ENCODE measurements around the gene ZNF385D.

Gene ZNF385D

DNA sequence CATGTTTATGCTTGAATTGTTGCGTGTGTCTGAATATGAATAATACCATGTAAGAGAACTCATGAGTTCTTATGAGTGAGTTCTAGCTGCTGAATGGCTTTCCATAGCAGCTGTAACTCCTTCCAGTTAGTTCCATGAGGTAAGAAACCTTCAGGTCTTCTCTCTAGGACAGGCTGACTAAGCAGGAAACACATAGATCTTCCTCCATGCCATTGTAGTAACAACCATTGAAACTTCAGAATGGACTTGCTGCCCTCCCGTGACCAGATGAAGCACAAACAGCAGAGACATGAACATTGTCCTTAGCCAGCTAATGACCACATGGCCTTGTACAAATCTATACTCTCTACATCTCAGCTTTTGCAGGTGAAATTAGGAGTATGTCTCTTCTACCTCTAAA is 200.0 kb downstream of the ZNF385D start:
- TF ChIP-seq ZNF70 (CRISPR knock-in tag; IDR thresholded peaks at IDR 0.05): no peak
- TF ChIP-seq, protein P1, sequence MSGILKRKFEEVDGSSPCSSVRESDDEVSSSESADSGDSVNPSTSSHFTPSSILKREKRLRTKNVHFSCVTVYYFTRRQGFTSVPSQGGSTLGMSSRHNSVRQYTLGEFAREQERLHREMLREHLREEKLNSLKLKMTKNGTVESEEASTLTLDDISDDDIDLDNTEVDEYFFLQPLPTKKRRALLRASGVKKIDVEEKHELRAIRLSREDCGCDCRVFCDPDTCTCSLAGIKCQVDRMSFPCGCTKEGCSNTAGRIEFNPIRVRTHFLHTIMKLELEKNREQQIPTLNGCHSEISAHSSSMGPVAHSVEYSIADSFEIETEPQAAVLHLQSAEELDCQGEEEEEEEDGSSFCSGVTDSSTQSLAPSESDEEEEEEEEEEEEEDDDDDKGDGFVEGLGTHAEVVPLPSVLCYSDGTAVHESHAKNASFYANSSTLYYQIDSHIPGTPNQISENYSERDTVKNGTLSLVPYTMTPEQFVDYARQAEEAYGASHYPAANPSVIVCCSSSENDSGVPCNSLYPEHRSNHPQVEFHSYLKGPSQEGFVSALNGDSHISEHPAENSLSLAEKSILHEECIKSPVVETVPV (CRISPR knock-in tag; IDR thresholded peaks at IDR 0.05): no peak
- no peak for TF ChIP-seq TOX (CRISPR knock-in tag; IDR thresholded peaks at IDR 0.05; ENCODE audit: borderline replicate concordance)
- TF ChIP-seq ZC3H10 (CRISPR knock-in tag; IDR thresholded peaks at IDR 0.05): no peak
- TF ChIP-seq ZFP3 (CRISPR knock-in tag; IDR thresholded peaks at IDR 0.05): no peak
- TF ChIP-seq, protein P2, sequence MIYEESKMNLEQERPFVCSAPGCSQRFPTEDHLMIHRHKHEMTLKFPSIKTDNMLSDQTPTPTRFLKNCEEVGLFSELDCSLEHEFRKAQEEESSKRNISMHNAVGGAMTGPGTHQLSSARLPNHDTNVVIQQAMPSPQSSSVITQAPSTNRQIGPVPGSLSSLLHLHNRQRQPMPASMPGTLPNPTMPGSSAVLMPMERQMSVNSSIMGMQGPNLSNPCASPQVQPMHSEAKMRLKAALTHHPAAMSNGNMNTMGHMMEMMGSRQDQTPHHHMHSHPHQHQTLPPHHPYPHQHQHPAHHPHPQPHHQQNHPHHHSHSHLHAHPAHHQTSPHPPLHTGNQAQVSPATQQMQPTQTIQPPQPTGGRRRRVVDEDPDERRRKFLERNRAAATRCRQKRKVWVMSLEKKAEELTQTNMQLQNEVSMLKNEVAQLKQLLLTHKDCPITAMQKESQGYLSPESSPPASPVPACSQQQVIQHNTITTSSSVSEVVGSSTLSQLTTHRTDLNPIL (CRISPR knock-in tag; IDR thresholded peaks at IDR 0.05; ENCODE audit: low read depth): no peak
- no peak for TF ChIP-seq ZNF565 (CRISPR knock-in tag; conservative IDR thresholded peaks at IDR 0.05; ENCODE audit: low read depth)
- no peak for TF ChIP-seq OSR1 (CRISPR knock-in tag; IDR thresholded peaks at IDR 0.05)
- TF ChIP-seq, protein P3, sequence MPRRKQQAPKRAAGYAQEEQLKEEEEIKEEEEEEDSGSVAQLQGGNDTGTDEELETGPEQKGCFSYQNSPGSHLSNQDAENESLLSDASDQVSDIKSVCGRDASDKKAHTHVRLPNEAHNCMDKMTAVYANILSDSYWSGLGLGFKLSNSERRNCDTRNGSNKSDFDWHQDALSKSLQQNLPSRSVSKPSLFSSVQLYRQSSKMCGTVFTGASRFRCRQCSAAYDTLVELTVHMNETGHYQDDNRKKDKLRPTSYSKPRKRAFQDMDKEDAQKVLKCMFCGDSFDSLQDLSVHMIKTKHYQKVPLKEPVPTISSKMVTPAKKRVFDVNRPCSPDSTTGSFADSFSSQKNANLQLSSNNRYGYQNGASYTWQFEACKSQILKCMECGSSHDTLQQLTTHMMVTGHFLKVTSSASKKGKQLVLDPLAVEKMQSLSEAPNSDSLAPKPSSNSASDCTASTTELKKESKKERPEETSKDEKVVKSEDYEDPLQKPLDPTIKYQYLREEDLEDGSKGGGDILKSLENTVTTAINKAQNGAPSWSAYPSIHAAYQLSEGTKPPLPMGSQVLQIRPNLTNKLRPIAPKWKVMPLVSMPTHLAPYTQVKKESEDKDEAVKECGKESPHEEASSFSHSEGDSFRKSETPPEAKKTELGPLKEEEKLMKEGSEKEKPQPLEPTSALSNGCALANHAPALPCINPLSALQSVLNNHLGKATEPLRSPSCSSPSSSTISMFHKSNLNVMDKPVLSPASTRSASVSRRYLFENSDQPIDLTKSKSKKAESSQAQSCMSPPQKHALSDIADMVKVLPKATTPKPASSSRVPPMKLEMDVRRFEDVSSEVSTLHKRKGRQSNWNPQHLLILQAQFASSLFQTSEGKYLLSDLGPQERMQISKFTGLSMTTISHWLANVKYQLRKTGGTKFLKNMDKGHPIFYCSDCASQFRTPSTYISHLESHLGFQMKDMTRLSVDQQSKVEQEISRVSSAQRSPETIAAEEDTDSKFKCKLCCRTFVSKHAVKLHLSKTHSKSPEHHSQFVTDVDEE (CRISPR knock-in tag; IDR thresholded peaks at IDR 0.05): no peak
- no peak for TF ChIP-seq ZFP30 (CRISPR knock-in tag; IDR thresholded peaks at IDR 0.05)
- TF ChIP-seq, protein P4, sequence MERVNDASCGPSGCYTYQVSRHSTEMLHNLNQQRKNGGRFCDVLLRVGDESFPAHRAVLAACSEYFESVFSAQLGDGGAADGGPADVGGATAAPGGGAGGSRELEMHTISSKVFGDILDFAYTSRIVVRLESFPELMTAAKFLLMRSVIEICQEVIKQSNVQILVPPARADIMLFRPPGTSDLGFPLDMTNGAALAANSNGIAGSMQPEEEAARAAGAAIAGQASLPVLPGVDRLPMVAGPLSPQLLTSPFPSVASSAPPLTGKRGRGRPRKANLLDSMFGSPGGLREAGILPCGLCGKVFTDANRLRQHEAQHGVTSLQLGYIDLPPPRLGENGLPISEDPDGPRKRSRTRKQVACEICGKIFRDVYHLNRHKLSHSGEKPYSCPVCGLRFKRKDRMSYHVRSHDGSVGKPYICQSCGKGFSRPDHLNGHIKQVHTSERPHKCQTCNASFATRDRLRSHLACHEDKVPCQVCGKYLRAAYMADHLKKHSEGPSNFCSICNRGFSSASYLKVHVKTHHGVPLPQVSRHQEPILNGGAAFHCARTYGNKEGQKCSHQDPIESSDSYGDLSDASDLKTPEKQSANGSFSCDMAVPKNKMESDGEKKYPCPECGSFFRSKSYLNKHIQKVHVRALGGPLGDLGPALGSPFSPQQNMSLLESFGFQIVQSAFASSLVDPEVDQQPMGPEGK (CRISPR knock-in tag; IDR thresholded peaks at IDR 0.05; ENCODE audit: borderline replicate concordance): no peak
- no peak for TF ChIP-seq RARB (CRISPR knock-in tag; IDR thresholded peaks at IDR 0.05)
- TF ChIP-seq ESRRG (CRISPR knock-in tag; IDR thresholded peaks at IDR 0.05): no peak
- TF ChIP-seq SNAI2 (CRISPR knock-in tag; IDR thresholded peaks at IDR 0.05): no peak
- TF ChIP-seq, protein P5, sequence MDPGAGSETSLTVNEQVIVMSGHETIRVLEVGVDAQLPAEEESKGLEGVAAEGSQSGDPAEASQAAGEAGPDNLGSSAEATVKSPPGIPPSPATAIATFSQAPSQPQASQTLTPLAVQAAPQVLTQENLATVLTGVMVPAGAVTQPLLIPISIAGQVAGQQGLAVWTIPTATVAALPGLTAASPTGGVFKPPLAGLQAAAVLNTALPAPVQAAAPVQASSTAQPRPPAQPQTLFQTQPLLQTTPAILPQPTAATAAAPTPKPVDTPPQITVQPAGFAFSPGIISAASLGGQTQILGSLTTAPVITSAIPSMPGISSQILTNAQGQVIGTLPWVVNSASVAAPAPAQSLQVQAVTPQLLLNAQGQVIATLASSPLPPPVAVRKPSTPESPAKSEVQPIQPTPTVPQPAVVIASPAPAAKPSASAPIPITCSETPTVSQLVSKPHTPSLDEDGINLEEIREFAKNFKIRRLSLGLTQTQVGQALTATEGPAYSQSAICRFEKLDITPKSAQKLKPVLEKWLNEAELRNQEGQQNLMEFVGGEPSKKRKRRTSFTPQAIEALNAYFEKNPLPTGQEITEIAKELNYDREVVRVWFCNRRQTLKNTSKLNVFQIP (CRISPR knock-in tag; IDR thresholded peaks at IDR 0.05; ENCODE audit: borderline replicate concordance, low read depth): no peak
- no peak for ATAC-seq

DNA sequence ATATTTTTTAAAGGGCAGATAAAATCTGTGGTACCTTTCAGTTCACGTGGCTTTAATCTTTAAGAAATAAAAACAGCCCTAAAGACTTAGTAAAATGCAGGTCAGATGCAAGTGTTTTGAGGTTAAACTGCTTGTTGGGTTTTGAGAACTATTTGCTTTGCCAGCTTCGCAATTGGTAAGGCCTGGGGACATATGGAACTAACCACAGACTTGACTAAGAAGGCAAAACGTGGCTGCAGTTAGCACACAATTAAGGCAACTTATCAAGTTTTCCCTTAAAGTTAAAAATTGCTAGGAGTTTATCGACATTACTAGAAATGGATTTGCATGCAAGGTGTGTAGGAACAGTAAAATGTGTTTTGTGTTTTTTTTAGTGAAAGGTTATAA is 206.9 kb downstream of the ZNF385D start:
- ATAC-seq: no peak
- TF ChIP-seq GLIS3 (CRISPR knock-in tag; IDR thresholded peaks at IDR 0.05): no peak
- no peak for TF ChIP-seq BACH2 (CRISPR knock-in tag; IDR thresholded peaks at IDR 0.05; ENCODE audit: borderline replicate concordance)
- TF ChIP-seq ZNF8 (CRISPR knock-in tag; IDR thresholded peaks at IDR 0.05): no peak
- no peak for TF ChIP-seq ZNF565 (CRISPR knock-in tag; conservative IDR thresholded peaks at IDR 0.05; ENCODE audit: low read depth)
- TF ChIP-seq RARB (CRISPR knock-in tag; IDR thresholded peaks at IDR 0.05): no peak

DNA sequence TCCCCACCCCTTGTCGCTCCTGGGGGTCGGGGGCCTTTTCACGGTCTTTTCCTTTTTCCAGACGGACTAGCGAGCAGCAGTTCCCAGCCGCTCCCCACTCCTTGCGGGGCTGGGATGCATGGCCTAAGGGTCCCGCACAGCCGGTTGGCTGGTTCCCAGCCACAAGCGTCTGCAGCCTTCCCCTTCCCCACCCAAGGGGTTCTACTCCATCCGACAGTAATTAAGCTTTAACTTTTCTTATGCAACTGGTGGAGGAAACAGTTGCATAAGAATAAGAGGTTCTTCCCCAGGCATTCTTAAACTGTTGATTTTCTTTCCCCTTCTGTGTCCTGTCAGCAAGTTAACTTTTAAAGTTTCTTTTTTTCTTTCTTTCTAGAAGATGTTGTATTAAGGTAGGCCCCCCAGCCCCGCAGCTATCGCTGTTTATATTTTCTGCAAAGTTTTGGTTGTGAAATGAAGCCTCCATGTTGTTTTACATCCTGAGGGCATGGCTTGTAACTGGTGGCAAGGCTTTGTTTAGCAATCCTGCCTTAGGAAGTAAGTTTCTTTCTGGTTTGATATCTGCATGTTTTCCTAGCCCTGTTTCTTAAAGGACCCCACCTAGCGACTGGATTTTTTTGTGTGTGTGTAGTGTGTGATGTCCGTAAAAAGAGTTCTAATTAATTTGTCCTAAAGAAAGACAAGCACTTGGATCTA is 207.5 kb downstream of the ZNF385D start:
- ATAC-seq: no peak
- TF ChIP-seq, protein P4 (CRISPR knock-in tag; IDR thresholded peaks at IDR 0.05; ENCODE audit: borderline replicate concordance): no peak
- TF ChIP-seq, protein P5 (CRISPR knock-in tag; IDR thresholded peaks at IDR 0.05; ENCODE audit: borderline replicate concordance, low read depth): no peak
- TF ChIP-seq RARB (CRISPR knock-in tag; IDR thresholded peaks at IDR 0.05) (no peak), ARNTL (CRISPR knock-in tag; IDR thresholded peaks at IDR 0.05; ENCODE audit: borderline replicate concordance, low read depth) (no peak), TCF4 (CRISPR knock-in tag; IDR thresholded peaks at IDR 0.05; ENCODE audit: borderline replicate concordance) (no peak), TOX (CRISPR knock-in tag; IDR thresholded peaks at IDR 0.05; ENCODE audit: borderline replicate concordance) (no peak), GLIS3 (CRISPR knock-in tag; IDR thresholded peaks at IDR 0.05) (no peak), ZNF565 (CRISPR knock-in tag; conservative IDR thresholded peaks at IDR 0.05; ENCODE audit: low read depth) (no peak), ZNF8 (CRISPR knock-in tag; IDR thresholded peaks at IDR 0.05) (no peak), ZNF70 (CRISPR knock-in tag; IDR thresholded peaks at IDR 0.05) (no peak)
- TF ChIP-seq, protein P3 (CRISPR knock-in tag; IDR thresholded peaks at IDR 0.05): no peak

Measured in SK-N-SH treated with all-trans-retinoic acid at 6 μM for 48 hours (cell line).